Activated CD4-positive, CD25-positive, alpha-beta regulatory T cell (primary cell): Measurements from ENCODE around the gene EP400.
"Not testable (repeated sequence)": the region's sequence is repeated elsewhere in the genome, so short reads cannot be mapped to it uniquely, and the experiment has no call there.

ENCODE experiments used
- DNase-seq, 4 experiments: peaks; one replicate each; lab custom pipeline; 2025; lab: John Stamatoyannopoulos, UW

The EP400 gene

GRCh38 chr12:131948713-131949430, 870 bp upstream of the EP400 start:
- not testable (repeated sequence) for DNase-seq

- no peak for DNase-seq
Observed at GRCh38 chr12:131950182-131950913, 606 bp downstream of the EP400 start.

DNA sequence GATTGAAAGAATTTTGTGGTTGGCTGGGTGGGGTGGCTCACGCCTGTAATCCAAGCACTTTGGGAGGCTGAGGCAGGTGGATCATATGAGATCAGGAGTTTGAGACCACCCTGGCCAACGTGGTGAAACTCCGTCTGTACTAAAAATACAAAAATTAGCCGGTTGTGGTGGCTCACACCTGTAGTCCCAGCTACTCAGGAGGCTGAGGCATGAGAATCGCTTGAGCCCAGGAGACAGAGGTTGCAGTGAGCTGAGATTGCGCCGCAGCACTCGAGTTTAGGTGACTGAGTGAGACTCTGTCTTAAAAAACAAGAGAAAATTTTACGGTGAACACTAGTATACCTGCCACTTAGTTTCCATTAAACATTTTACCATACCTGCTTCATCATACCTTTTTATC, 4.1 kb downstream of the EP400 start:
- DNase-seq: not testable (repeated sequence)

- DNase-seq: not testable (repeated sequence)
Observed at GRCh38 chr12:131954460-131954859, 4.7 kb downstream of the EP400 start.

DNA sequence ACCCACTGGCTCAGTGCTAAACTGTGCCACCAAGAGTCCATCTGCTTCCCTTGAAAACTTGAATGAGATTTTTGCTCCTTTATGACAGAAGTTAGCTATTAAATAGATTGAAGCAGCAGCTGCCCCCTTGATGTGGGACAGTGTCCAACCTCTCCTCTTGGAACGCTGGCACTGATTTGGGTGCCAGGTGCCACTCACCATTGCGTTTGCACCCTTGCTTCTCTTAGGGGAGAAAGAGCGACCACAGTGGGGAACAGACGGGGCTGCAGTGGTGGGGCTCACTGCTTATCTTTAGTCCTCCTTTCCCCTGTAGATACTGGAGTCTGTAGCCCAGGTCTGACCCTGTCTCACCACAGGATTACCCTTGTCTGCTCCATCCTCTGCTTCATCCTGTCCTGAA, 9.4 kb downstream of the EP400 start:
- DNase-seq: no peak

DNA sequence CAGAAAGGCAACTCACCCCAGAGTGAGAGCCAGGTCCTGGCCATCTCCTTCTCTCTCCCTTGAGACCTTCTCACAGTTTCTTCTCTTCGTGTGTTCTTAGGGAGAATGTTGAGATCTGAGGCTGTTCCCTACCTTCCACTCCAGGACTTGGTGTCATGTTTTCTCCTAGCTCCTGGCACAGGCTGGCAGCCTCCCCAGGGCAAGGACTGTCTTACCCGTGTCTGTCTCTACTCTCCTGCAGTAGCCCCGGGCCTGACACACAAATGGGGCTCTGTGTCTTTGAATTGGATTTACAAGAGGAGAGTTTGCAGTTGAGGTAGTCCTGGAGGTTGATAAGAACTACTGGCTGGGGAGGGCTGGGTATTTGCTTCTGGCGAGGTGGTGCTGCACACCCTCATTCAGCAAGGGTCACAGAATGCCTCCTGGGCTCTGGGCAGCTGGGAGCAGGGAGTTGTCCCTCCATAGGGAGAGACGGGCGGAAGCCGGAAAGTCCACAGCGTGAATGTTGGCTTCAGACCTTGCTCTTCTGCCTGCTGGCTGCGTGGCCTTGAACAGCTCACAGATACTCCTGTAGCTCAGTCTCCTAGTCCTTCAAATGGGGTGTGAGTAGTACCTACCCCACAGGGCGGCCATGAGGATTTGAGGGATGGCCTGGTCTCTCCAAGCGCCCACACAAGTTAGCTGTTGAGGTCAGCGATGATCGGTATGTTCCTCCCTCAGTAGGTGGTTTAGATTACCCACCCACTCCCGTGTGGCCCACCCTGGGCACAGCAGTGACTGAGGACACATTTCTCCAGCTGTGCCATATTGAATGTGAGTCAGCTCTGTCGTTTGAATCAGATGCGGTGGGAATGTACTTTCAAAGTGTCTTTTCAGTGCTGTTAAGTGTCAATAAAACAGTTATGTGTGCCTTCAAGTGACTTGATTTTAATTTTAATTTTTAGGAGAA, 10.2 kb downstream of the EP400 start:
- DNase-seq: no peak

DNA sequence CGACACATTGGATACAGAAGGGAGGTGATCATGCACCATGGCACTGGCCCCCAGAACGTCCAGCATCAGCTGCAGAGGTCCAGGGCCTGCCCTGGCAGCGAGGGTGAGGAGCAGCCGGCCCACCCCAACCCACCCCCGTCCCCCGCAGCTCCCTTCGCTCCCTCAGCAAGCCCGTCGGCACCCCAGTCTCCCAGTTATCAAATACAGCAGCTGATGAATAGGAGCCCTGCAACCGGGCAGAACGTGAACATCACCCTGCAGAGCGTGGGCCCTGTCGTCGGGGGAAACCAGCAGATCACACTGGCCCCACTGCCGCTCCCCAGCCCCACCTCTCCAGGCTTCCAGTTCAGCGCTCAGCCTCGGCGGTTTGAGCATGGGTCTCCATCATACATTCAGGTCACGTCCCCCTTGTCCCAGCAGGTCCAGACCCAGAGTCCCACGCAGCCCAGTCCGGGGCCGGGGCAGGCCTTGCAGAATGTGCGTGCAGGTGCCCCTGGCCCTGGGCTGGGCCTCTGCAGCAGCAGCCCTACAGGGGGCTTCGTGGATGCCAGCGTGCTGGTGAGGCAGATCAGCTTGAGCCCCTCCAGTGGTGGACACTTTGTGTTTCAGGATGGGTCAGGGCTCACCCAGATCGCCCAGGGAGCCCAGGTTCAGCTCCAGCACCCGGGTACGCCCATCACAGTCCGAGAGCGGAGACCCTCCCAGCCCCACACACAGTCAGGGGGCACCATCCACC, 11.0 kb downstream of the EP400 start:
- DNase-seq: not testable (repeated sequence)

DNA sequence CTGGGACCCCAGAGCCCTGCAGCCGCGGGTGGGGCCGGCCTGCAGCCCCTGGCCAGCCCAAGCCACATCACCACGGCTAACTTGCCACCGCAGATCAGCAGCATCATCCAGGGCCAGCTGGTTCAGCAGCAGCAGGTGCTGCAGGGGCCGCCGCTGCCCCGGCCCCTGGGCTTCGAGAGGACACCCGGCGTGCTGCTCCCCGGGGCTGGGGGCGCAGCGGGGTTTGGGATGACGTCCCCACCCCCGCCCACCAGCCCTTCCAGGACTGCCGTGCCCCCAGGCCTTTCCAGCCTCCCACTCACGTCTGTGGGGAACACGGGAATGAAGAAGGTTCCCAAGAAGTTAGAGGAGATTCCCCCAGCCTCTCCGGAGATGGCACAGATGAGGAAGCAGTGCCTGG, 11.6 kb downstream of the EP400 start:
- not testable (repeated sequence) for DNase-seq

GRCh38 chr12:131962069-131962468, 12.3 kb downstream of the EP400 start:
- DNase-seq: no peak

DNA sequence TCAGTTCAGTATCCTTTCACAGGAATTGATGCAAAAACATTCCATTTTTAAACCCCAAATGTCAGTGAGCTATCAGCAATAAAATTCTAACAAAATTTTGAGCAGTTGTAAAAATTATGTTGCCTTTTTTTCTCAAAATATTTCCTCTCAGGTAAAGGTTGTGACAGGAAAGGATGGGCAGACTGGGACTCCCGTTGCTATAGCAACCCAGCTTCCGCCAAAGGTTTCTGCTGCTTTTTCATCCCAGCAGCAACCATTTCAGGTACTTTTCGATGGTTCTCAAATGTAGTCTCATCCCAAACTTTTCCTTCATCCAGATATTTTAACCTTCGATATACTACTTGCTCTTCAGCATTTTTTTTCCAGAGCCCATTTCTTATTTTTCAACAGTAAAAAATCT, 13.6 kb downstream of the EP400 start:
- no peak for DNase-seq

DNA sequence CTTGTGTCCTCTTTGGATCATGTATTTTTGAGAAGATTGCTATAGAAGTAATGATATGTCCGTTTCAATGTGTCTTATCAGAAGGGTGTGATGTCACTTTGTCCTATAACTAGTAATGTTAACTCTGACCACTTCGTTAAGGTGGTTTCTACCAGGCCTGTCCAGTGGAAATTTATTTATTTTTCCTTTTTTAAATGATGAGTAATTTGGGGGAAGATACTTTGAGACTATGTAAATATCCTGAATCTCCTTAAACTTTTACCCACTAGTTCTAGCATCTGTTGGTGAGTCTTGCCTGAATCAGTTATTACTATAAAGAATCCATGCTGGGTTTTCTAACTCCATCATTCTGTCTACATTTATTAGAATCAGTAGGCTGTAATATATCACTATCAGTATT, 15.3 kb downstream of the EP400 start:
- DNase-seq: no peak

DNA sequence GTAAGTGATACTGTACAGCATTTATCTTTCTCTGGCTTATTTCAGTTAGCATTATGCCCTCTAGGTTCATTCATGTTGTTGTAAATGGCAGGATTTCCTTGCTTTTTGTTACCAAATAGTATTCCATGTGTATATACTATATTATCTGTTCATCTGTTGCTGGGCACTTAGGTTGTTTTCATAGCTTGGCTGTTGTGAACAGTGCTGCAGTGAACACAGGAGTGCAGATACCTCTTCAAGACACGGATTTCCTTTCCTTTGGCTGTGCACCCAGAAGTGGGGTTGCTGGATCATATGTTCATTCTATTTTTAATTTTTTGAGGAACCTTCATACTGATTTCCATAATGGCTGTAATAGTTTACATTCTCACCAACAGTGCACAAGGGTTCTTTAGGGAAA, 21.5 kb downstream of the EP400 start:
- DNase-seq: no peak

DNA sequence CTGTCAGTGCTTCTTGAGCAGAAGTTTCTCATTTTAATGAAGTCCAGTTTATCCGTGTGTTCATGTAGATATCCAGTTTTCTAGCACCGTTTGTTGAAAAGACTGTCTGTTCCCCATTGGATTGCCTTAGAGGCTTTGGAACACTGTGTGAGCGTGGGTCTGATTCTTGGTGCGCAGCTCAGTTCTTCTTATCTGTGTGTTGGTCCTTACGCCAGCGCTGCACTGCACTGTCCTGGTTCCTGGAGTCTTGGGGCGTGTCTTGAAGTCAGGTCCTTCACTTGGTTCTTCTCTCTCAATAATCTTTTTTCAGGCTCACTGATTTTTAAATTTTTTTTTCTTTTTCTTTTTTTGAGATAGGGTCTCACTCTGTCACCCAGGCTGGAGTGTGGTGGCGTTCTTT, 25.5 kb downstream of the EP400 start:
- no peak for DNase-seq

- DNase-seq: no peak
Observed at GRCh38 chr12:131979606-131980005, 29.9 kb downstream of the EP400 start.

GRCh38 chr12:131980263-131980662, 30.5 kb downstream of the EP400 start:
- no peak for DNase-seq

- DNase-seq: no peak
Observed at GRCh38 chr12:131981388-131981787, 31.6 kb downstream of the EP400 start.

DNA sequence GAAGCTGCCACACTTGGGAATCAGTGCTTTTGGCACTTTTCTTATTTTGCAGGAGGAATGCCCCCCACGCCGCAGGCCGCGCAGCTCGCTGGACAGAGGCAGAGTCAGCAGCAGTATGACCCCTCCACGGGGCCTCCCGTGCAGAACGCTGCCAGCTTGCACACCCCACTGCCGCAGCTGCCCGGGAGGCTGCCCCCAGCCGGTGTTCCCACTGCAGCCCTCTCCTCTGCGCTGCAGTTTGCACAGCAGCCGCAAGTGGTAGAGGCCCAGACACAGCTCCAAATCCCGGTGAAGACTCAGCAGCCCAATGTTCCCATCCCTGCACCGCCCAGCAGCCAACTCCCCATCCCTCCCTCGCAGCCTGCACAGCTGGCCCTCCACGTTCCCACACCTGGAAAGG, 32.3 kb downstream of the EP400 start:
- no peak for DNase-seq

DNA sequence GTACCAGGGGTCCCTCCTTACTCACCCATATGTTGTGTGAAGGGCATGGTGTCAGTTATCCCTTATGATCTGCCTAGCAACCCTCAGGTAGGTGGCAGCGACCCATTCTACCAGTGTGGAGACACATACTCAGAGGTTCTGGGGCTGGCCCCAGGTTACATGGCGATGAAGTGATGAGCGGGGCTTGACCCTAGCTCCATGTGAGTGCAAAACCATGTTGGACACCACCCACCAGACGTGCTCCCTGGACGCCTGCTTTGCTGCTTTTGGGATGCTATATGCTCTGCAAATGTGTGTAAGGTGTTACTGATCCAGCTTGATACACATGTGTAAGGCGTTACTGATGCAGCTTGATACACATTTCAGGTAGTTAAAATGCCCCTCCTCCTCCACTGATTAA, 33.3 kb downstream of the EP400 start:
- no peak for DNase-seq

- no peak for DNase-seq
Observed at GRCh38 chr12:131983554-131983953, 33.8 kb downstream of the EP400 start.

DNA sequence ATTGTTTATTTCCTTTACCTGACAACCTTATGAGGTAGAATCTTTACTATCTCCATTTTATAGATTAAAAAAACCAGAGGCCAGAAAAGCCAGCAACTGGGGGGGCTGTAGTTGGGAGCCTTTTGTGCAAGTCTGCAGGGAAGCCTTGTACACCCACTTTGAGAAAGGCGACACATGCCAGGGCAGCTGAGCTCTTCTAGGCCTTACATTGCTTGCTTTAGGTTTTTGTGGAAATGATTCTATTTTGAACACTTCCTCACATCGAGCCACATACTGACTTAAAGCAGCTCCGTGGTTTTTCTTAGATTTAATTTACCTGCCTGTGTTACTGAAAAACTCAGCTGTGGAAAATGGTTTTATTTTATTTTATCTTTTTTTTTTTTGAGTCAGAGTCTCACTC, 34.6 kb downstream of the EP400 start:
- no peak for DNase-seq

- DNase-seq: not testable (repeated sequence)
Observed at GRCh38 chr12:131985510-131985875, 35.8 kb downstream of the EP400 start.

GRCh38 chr12:131986361-131986760, 36.6 kb downstream of the EP400 start:
- DNase-seq: no peak
